Epithelial cell of proximal tubule (primary cell): ENCODE measurements around the gene USP17L22. TPM values are rescaled to one million over a fixed set of nuclear protein-coding genes. Genes with fewer than 3 reads are reported as not detected.
"Not testable (repeated sequence)": the region's sequence is repeated elsewhere in the genome, so short reads cannot be mapped to it uniquely, and the experiment has no call there.

Source experiments
- DNase-seq: peaks from one replicate; pipeline ENCODE4 v3.0.0-alpha.2; 2011; ENCODE audit warnings: low read depth
- H3K4me3 ChIP-seq: 2 replicates; pipeline ENCODE4 v1.5.1; 2011; ENCODE audit warnings: low read depth, mild to moderate bottlenecking, low read length
- total RNA-seq: library from RNA; depleted of rRNA; stranded (reverse); fragments of >200 nt; gene quantifications from 2 replicates; pipeline ENCODE4 v1.2.3, GENCODE V29; 2015

The USP17L22 gene, protein sequence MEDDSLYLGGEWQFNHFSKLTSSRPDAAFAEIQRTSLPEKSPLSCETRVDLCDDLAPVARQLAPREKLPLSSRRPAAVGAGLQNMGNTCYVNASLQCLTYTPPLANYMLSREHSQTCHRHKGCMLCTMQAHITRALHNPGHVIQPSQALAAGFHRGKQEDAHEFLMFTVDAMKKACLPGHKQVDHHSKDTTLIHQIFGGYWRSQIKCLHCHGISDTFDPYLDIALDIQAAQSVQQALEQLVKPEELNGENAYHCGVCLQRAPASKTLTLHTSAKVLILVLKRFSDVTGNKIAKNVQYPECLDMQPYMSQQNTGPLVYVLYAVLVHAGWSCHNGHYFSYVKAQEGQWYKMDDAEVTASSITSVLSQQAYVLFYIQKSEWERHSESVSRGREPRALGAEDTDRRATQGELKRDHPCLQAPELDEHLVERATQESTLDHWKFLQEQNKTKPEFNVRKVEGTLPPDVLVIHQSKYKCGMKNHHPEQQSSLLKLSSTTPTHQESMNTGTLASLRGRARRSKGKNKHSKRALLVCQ
- not detected in 2 replicates for total RNA-seq

DNA sequence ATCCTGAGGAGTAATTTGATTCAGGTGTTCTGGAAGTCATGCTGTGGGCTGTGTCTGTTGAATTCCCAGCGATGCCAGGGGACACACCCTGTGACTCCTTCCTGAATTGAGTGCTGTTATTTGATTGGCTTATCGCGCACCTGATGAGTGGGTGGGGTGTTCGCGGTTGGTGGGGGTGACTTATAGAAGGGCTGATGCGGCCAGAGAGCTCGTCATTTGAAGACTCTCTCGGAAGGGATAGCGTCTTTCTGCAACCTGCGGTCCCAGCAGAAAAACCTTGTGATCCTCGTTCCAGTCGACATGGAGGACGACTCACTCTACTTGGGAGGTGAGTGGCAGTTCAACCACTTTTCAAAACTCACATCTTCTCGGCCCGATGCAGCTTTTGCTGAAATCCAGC is at the start of gene USP17L22:
Gene USP17L22, plus strand, starts transcription at position 301 of the 400 bp plus-strand sequence. Its CDS starts 0 bp downstream, at position 301.
- H3K4me3 ChIP-seq, DNase-seq: not testable (repeated sequence)

DNA sequence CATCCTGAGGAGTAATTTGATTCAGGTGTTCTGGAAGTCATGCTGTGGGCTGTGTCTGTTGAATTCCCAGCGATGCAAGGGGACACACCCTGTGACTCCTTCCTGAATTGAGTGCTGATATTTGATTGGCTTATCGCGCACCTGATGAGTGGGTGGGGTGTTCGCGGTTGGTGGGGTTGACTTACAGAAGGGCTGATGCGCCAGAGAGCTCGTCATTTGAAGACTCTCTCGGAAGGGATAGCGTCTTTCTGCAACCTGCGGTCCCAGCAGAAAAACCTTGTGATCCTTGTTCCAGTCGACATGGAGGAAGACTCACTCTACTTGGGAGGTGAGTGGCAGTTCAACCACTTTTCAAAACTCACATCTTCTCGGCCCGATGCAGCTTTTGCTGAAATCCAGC is 47.6 kb upstream of the USP17L22 start, which contains the start of gene USP17L12:
Gene USP17L12, plus strand, starts transcription at position 301 of the 400 bp plus-strand sequence. Its CDS starts 0 bp downstream, at position 301.
- not testable (repeated sequence) for H3K4me3 ChIP-seq

DNA sequence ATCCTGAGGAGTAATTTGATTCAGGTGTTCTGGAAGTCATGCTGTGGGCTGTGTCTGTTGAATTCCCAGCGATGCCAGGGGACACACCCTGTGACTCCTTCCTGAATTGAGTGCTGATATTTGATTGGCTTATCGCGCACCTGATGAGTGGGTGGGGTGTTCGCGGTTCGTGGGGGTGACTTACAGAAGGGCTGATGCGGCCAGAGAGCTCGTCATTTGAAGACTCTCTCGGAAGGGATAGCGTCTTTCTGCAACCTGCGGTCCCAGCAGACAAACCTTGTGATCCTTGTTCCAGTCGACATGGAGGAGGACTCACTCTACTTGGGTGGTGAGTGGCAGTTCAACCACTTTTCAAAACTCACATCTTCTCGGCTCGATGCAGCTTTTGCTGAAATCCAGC is 42.8 kb upstream of the USP17L22 start, which contains the start of gene USP17L13:
Gene USP17L13, plus strand, starts transcription at position 301 of the 400 bp plus-strand sequence. Its CDS starts 0 bp downstream, at position 301.
- not testable (repeated sequence) for DNase-seq, H3K4me3 ChIP-seq

More for the DNA sequence above, 47.6 kb upstream of the USP17L22 start, which contains the start of gene USP17L12:
- DNase-seq = not testable (repeated sequence)

DNA sequence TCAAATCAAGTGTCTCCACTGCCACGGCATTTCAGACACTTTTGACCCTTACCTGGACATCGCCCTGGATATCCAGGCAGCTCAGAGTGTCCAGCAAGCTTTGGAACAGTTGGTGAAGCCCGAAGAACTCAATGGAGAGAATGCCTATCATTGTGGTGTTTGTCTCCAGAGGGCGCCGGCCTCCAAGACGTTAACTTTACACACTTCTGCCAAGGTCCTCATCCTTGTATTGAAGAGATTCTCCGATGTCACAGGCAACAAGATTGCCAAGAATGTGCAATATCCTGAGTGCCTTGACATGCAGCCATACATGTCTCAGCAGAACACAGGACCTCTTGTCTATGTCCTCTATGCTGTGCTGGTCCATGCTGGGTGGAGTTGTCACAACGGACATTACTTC is 37.2 kb upstream of the USP17L22 start:
- not testable (repeated sequence) for H3K4me3 ChIP-seq, DNase-seq

DNA sequence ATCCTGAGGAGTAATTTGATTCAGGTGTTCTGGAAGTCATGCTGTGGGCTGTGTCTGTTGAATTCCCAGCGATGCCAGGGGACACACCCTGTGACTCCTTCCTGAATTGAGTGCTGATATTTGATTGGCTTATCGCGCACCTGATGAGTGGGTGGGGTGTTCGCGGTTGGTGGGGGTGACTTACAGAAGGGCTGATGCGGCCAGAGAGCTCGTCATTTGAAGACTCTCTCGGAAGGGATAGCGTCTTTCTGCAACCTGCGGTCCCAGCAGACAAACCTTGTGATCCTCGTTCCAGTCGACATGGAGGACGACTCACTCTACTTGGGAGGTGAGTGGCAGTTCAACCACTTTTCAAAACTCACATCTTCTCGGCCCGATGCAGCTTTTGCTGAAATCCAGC is 33.3 kb upstream of the USP17L22 start, which contains the start of gene USP17L15:
Gene USP17L15, plus strand, starts transcription at position 301 of the 400 bp plus-strand sequence. Its CDS starts 0 bp downstream, at position 301.
- H3K4me3 ChIP-seq = not testable (repeated sequence)

DNA sequence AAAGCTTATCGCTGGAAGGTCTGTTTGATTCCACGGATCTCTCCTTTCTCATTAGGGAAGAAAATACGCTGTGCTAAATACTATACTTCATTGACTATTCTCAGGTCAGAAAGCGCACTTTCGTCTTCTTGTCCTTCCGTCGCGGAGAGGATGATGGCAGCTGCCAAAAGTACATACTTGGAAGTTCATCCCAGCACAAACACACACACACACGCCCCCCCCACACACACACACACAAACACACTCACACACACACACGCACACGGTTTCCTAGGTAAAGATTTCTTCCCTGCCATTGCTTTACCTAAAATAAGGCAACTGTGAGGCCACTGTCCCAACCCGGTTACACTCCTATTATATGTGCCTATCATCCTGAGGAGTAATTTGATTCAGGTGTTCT is 29.0 kb upstream of the USP17L22 start:
- DNase-seq, H3K4me3 ChIP-seq: not testable (repeated sequence)

More for the DNA sequence above, 33.3 kb upstream of the USP17L22 start, which contains the start of gene USP17L15:
- DNase-seq = not testable (repeated sequence)

DNA sequence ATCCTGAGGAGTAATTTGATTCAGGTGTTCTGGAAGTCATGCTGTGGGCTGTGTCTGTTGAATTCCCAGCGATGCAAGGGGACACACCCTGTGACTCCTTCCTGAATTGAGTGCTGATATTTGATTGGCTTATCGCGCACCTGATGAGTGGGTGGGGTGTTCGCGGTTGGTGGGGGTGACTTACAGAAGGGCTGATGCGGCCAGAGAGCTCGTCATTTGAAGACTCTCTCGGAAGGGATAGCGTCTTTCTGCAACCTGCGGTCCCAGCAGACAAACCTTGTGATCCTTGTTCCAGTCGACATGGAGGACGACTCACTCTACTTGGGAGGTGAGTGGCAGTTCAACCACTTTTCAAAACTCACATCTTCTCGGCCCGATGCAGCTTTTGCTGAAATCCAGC is 23.8 kb upstream of the USP17L22 start, which contains the start of gene USP17L17:
Gene USP17L17, plus strand, starts transcription at position 301 of the 400 bp plus-strand sequence. Its CDS starts 0 bp downstream, at position 301.
- DNase-seq, H3K4me3 ChIP-seq: not testable (repeated sequence)

DNA sequence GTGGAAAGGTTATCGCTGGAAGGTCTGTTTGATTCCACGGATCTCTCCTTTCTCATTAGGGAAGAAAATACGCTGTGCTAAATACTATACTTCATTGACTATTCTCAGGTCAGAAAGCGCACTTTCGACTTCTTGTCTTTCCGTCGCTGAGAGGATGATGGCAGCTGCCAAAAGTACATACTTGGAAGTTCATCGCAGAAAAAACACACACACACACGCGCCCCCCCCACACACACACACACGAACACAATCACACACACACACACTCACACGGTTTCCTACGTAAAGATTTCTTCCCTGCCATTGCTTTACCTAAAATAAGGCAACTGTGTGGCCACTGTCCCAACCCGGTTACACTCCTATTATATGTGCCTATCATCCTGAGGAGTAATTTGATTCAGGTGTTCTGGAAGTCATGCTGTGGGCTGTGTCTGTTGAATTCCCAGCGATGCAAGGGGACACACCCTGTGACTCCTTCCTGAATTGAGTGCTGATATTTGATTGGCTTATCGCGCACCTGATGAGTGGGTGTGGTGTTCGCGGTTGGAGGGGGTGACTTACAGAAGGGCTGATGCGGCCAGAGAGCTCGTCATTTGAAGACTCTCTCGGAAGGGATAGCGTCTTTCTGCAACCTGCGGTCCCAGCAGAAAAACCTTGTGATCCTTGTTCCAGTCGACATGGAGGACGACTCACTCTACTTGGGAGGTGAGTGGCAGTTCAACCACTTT is 19.3 kb upstream of the USP17L22 start, which contains the start of gene USP17L18:
Gene USP17L18, plus strand, starts transcription at position 678 of the 728 bp plus-strand sequence. Its CDS starts 0 bp downstream, at position 678.
- H3K4me3 ChIP-seq, DNase-seq: not testable (repeated sequence)

DNA sequence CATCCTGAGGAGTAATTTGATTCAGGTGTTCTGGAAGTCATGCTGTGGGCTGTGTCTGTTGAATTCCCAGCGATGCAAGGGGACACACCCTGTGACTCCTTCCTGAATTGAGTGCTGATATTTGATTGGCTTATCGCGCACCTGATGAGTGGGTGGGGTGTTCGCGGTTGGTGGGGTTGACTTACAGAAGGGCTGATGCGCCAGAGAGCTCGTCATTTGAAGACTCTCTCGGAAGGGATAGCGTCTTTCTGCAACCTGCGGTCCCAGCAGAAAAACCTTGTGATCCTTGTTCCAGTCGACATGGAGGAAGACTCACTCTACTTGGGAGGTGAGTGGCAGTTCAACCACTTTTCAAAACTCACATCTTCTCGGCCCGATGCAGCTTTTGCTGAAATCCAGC is 14.3 kb upstream of the USP17L22 start, which contains the start of gene USP17L19:
Gene USP17L19, plus strand, starts transcription at position 301 of the 400 bp plus-strand sequence. Its CDS starts 0 bp downstream, at position 301.
- H3K4me3 ChIP-seq, DNase-seq: not testable (repeated sequence)

DNA sequence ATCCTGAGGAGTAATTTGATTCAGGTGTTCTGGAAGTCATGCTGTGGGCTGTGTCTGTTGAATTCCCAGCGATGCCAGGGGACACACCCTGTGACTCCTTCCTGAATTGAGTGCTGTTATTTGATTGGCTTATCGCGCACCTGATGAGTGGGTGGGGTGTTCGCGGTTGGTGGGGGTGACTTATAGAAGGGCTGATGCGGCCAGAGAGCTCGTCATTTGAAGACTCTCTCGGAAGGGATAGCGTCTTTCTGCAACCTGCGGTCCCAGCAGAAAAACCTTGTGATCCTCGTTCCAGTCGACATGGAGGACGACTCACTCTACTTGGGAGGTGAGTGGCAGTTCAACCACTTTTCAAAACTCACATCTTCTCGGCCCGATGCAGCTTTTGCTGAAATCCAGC is 9.6 kb upstream of the USP17L22 start, which contains the start of gene USP17L20:
Gene USP17L20, plus strand, starts transcription at position 301 of the 400 bp plus-strand sequence. Its CDS starts 0 bp downstream, at position 301.
- not testable (repeated sequence) for H3K4me3 ChIP-seq, DNase-seq

DNA sequence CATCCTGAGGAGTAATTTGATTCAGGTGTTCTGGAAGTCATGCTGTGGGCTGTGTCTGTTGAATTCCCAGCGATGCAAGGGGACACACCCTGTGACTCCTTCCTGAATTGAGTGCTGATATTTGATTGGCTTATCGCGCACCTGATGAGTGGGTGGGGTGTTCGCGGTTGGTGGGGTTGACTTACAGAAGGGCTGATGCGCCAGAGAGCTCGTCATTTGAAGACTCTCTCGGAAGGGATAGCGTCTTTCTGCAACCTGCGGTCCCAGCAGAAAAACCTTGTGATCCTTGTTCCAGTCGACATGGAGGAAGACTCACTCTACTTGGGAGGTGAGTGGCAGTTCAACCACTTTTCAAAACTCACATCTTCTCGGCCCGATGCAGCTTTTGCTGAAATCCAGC is 4.8 kb upstream of the USP17L22 start, which contains the start of gene USP17L21:
Gene USP17L21, plus strand, starts transcription at position 301 of the 400 bp plus-strand sequence. Its CDS starts 0 bp downstream, at position 301.
- not testable (repeated sequence) for DNase-seq, H3K4me3 ChIP-seq

DNA sequence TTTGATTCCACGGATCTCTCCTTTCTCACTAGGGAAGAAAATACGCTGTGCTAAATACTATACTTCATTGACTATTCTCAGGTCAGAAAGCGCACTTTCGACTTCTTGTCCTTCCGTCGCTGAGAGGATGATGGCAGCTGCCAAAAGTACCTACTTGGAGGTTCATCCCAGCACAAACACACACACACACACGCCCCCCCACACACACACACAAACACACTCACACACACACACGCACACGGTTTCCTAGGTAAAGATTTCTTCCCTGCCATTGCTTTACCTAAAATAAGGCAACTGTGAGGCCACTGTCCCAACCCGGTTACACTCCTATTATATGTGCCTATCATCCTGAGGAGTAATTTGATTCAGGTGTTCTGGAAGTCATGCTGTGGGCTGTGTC is 4.3 kb downstream of the USP17L22 start:
- not testable (repeated sequence) for H3K4me3 ChIP-seq, DNase-seq

Other genes starting within 250 kb of the USP17L22 start
- gene FAM90A26, start 97.2 kb upstream of the USP17L22 start, total RNA-seq = not detected in 2 replicates
- not detected in 2 replicates for gene USP17L10, start 57.0 kb upstream of the USP17L22 start, total RNA-seq
- not detected in 2 replicates for gene USP17L11, start 52.2 kb upstream of the USP17L22 start, total RNA-seq
- gene USP17L12, start 47.5 kb upstream of the USP17L22 start, total RNA-seq = not detected in 2 replicates
- not detected in 2 replicates for gene USP17L13, start 42.7 kb upstream of the USP17L22 start, total RNA-seq
- gene USP17L15, start 33.2 kb upstream of the USP17L22 start, total RNA-seq = not detected in 2 replicates
- not detected in 2 replicates for gene USP17L17, start 23.7 kb upstream of the USP17L22 start, total RNA-seq
- gene USP17L18, start 19.0 kb upstream of the USP17L22 start, total RNA-seq = not detected in 2 replicates
- not detected in 2 replicates for gene USP17L19, start 14.2 kb upstream of the USP17L22 start, total RNA-seq
- gene USP17L20, start 9.5 kb upstream of the USP17L22 start, total RNA-seq = not detected in 2 replicates
- not detected in 2 replicates for gene USP17L21, start 4.7 kb upstream of the USP17L22 start, total RNA-seq
- not detected in 2 replicates for gene USP17L24, start 57.5 kb downstream of the USP17L22 start, total RNA-seq
- gene USP17L25, start 62.3 kb downstream of the USP17L22 start, total RNA-seq = not detected in 2 replicates
- gene USP17L26, start 67.0 kb downstream of the USP17L22 start, total RNA-seq = not detected in 2 replicates
- not detected in 2 replicates for gene USP17L5, start 71.8 kb downstream of the USP17L22 start, total RNA-seq
- not detected in 2 replicates for gene USP17L27, start 76.5 kb downstream of the USP17L22 start, total RNA-seq
- not detected in 2 replicates for gene USP17L28, start 81.3 kb downstream of the USP17L22 start, total RNA-seq
- gene USP17L29, start 86.0 kb downstream of the USP17L22 start, total RNA-seq = not detected in 2 replicates
- gene USP17L30, start 95.5 kb downstream of the USP17L22 start, total RNA-seq = not detected in 2 replicates
- not detected in 2 replicates for gene DEFB131A, start 176.8 kb downstream of the USP17L22 start, total RNA-seq